ENCODE data around the gene HIBCH. TPM values are rescaled to one million over a fixed set of nuclear protein-coding genes. Genes with fewer than 3 reads are reported as not detected.

HIBCH gene
- total RNA-seq, 1 experiment from 2014 or later, result 26.5 TPM

- H3K9me3 Mint-ChIP-seq, result no peaks in the 10 kb centered on the region
- peaks cover 16% of the 10 kb centered on the region for H3K4me1 Mint-ChIP-seq
- no peak for DNase-seq (ENCODE audit: low spot score)
- POLR2A ChIA-PET, result no interaction called here
- no peak overlapping the region for H3K27ac Mint-ChIP-seq
- peaks cover 23% of the 10 kb centered on the region for H3K27me3 Mint-ChIP-seq (ENCODE audit: low read depth)
- H3K36me3 Mint-ChIP-seq, result no peaks in the 10 kb centered on the region
- ATAC-seq, result no peak
- CTCF ChIA-PET, result interaction anchor here (0.6 to 1.5 kb wide), 2 partner anchors 11 to 23 kb away, joined by 3 to 6 read pairs; partner anchors contain the start of gene HIBCH
- TF ChIP-seq NR3C1 (CRISPR knock-in tag; conservative IDR thresholded peaks at IDR 0.05; ENCODE audit: low read depth), result no peak
- TF ChIP-seq FOXP4 (CRISPR knock-in tag; IDR thresholded peaks at IDR 0.05), result no peak
- no peak for TF ChIP-seq PRRX2 (CRISPR knock-in tag; IDR thresholded peaks at IDR 0.05)
- no peak for TF ChIP-seq MLX (CRISPR knock-in tag; IDR thresholded peaks at IDR 0.05)
- no peak for TF ChIP-seq NFYB (CRISPR knock-in tag; conservative IDR thresholded peaks at IDR 0.05; ENCODE audit: low read depth)
- TF ChIP-seq USF2 (CRISPR knock-in tag; IDR thresholded peaks at IDR 0.05), result no peak
- TF ChIP-seq ESRRA (CRISPR knock-in tag; IDR thresholded peaks at IDR 0.05; ENCODE audit: borderline replicate concordance), result no peak
- no peak overlapping the region; the same call in 1 of the 2 replicates for H3K4me3 Mint-ChIP-seq
These were observed 23.0 kb upstream of the HIBCH start for GRCh38 chr2:190342611-190343010.

- DNase-seq (ENCODE audit: low spot score), result peak; percentile 26
- Mint-ChIP-seq H3K9me3 (0 out of 2 replicates have a peak, but pooled peaks cover 4% of the 10 kb centered on the region), H3K4me1 (peaks cover 16% of the 10 kb centered on the region), H3K27ac (no peak overlapping the region), H3K27me3 (ENCODE audit: low read depth) (peaks cover 20% of the 10 kb centered on the region), H3K36me3 (no peaks in the 10 kb centered on the region), H3K4me3 (no peak overlapping the region)
- ChIA-PET CTCF (interaction anchor here (0.7 kb wide), 1 partner anchor 21 kb away, joined by 5 read pairs; the partner anchor contains the start of gene HIBCH), POLR2A (no interaction called here)
- TF ChIP-seq OVOL2 (CRISPR knock-in tag; IDR thresholded peaks at IDR 0.05; ENCODE audit: borderline replicate concordance) (no peak), MYBL2 (CRISPR knock-in tag; IDR thresholded peaks at IDR 0.05) (no peak), PRDM15 (CRISPR knock-in tag; IDR thresholded peaks at IDR 0.05) (no peak), SP1 (CRISPR knock-in tag; conservative IDR thresholded peaks at IDR 0.05) (no peak), SOX15 (CRISPR knock-in tag; IDR thresholded peaks at IDR 0.05) (no peak), FOXK1 (CRISPR knock-in tag; IDR thresholded peaks at IDR 0.05) (no peak)
- peak; percentile 57 for ATAC-seq
These were observed 20.7 kb upstream of the HIBCH start for GRCh38 chr2:190340369-190340768.

GRCh38 chr2:190339394-190339793 lies 19.8 kb upstream of the HIBCH start:
- ATAC-seq (no peak), DNase-seq (ENCODE audit: low spot score) (no peak)
- peaks cover 14% of the 10 kb centered on the region for H3K4me1 Mint-ChIP-seq
- no peak overlapping the region for H3K27ac Mint-ChIP-seq
- ChIA-PET CTCF (no interaction called here), POLR2A (no interaction called here)
- no peaks in the 10 kb centered on the region for H3K36me3 Mint-ChIP-seq
- H3K9me3 Mint-ChIP-seq, result 0 out of 2 replicates have a peak, but pooled peaks cover 4% of the 10 kb centered on the region
- peaks cover 14% of the 10 kb centered on the region for H3K27me3 Mint-ChIP-seq (ENCODE audit: low read depth)
- H3K4me3 Mint-ChIP-seq, result no peak overlapping the region
- TF ChIP-seq NFE2L1 (CRISPR knock-in tag; IDR thresholded peaks at IDR 0.05) (no peak), E2F1 (CRISPR knock-in tag; IDR thresholded peaks at IDR 0.05) (no peak), MXD4 (CRISPR knock-in tag; IDR thresholded peaks at IDR 0.05; ENCODE audit: borderline replicate concordance) (no peak), ATF1 (CRISPR knock-in tag; IDR thresholded peaks at IDR 0.05) (no peak), NR2C2 (CRISPR knock-in tag; IDR thresholded peaks at IDR 0.05) (no peak), ZNF317 (CRISPR knock-in tag; IDR thresholded peaks at IDR 0.05; ENCODE audit: borderline replicate concordance, low read depth) (no peak), NFYB (CRISPR knock-in tag; conservative IDR thresholded peaks at IDR 0.05; ENCODE audit: low read depth) (no peak), USF1 (CRISPR knock-in tag; IDR thresholded peaks at IDR 0.05) (no peak), MYBL2 (CRISPR knock-in tag; IDR thresholded peaks at IDR 0.05) (no peak), USF2 (CRISPR knock-in tag; IDR thresholded peaks at IDR 0.05) (no peak), OVOL2 (CRISPR knock-in tag; IDR thresholded peaks at IDR 0.05; ENCODE audit: borderline replicate concordance) (no peak)
